HepG2 (cell line): ENCODE measurements around the gene ROBO2. TPM values are rescaled to one million over a fixed set of nuclear protein-coding genes. Genes with fewer than 3 reads are reported as not detected.

Experiments
- ATAC-seq: fragments of 200-7000 bp; cut with Tn5 transposase; 3 replicates; pipeline ENCODE4 v1.9.1; 2020; ENCODE audit warnings: mild to moderate bottlenecking, moderate library complexity
- BruUV-seq: library from RNA; stranded (reverse); fragments of 400-500 nt; replicated peaks from 2 replicates; lab custom pipeline; 2021; lab: Mats Ljungman, UMichigan
- CTCF ChIA-PET: fragments of 300-600 bp; formaldehyde crosslinking; extraction: SDS; loops from one replicate; lab custom pipeline; 2021; ENCODE audit warnings: low total read pairs, inconsistent platforms, low intra/inter-chr PET ratio; lab: Yijun Ruan, JAX
- POLR2A ChIA-PET: fragments of 350-600 bp; sonication (Branson Sonifier 250); formaldehyde crosslinking; loops from one replicate; lab custom pipeline; 2020; ENCODE audit warnings: antibody characterized with exemption, inconsistent platforms; lab: Yijun Ruan, JAX
- DNase-seq: peaks from one replicate; pipeline ENCODE4 v3.0.0-alpha.2; 2015; ENCODE audit warnings: low spot score
- FAIRE-seq: peaks from 3 replicates; lab custom pipeline; 2011; peaks lifted over from hg19 to GRCh38; lab: Jason Lieb, UNC
- H2AFZ ChIP-seq: one replicate; pipeline ENCODE4 v1.6.1; 2011; ENCODE audit warnings: low read length, inconsistent platforms
- H3K27ac ChIP-seq: fragments of 300-600 bp; 3 replicates; pipeline ENCODE4 v1.8.0; 2011; ENCODE audit warnings: mixed run types, mild to moderate bottlenecking, mixed read lengths, low read length, inconsistent platforms; ENCODE audit not compliant: insufficient read depth; ENCODE audit errors: extremely low read length
- H3K27me3 ChIP-seq, 2 experiments: fragments of 200-600 bp in 1 of 2; 2 replicates in 1 of 2; 3 replicates in 1 of 2; pipeline versions ENCODE4 v1.6.0 to v1.8.0; 2011; ENCODE audit warnings: low read length in 2 of 2, mild to moderate bottlenecking in 2 of 2, moderate library complexity in 2 of 2, inconsistent platforms in 1 of 2; ENCODE audit not compliant: insufficient read depth in 2 of 2, control insufficient read depth in 1 of 2
- H3K36me3 ChIP-seq, 2 experiments: fragments of 200-600 bp in 1 of 2; replicated peaks in 1 of 2; 2 replicates in 1 of 2; 3 replicates in 1 of 2; pipeline versions ENCODE4 v1.5.1 to v1.8.0; 2011; ENCODE audit warnings: low read length in 2 of 2, inconsistent platforms in 1 of 2; ENCODE audit not compliant: insufficient read depth in 2 of 2, control insufficient read depth in 1 of 2
- H3K4me1 ChIP-seq: 2 replicates; pipeline ENCODE4 v1.5.1; 2012; ENCODE audit warnings: low read length, inconsistent platforms; ENCODE audit not compliant: insufficient read depth
- H3K4me2 ChIP-seq: 2 replicates; pipeline ENCODE4 v1.6.0; 2011; ENCODE audit warnings: low read depth, low read length, inconsistent platforms
- H3K4me3 ChIP-seq, 3 experiments: fragments of 200-600 bp in 1 of 3; sonication (generic), shearing (Covaris generic) in 1 of 3; replicated peaks in 1 of 3; 2 replicates each; pipeline ENCODE4 v1.5.1; 2011 to 2016; ENCODE audit warnings: low read length in 3 of 3, inconsistent platforms in 2 of 3, low read depth in 2 of 3, mild to moderate bottlenecking in 2 of 3, control low read depth in 1 of 3, mixed read lengths in 1 of 3; ENCODE audit not compliant: insufficient read depth in 1 of 3
- H3K79me2 ChIP-seq: one replicate; pipeline ENCODE4 v1.6.1; 2011; ENCODE audit warnings: low read length, inconsistent platforms; ENCODE audit not compliant: insufficient read depth
- H3K9ac ChIP-seq: 2 replicates; pipeline ENCODE4 v1.6.0; 2011; ENCODE audit warnings: mild to moderate bottlenecking, low read depth, low read length, inconsistent platforms; ENCODE audit not compliant: insufficient read depth
- H3K9me3 ChIP-seq: 2 replicates; pipeline ENCODE4 v1.5.1; 2012; ENCODE audit warnings: mild to moderate bottlenecking, low read length
- H4K20me1 ChIP-seq: 2 replicates; pipeline ENCODE4 v1.6.0; 2011; ENCODE audit warnings: inconsistent platforms, mild to moderate bottlenecking, low read length, moderate library complexity; ENCODE audit not compliant: insufficient read depth
- AKNA ChIP-seq: sonication (generic); formaldehyde crosslinking; IDR thresholded peaks from 2 replicates; pipeline ENCODE4 v1.4.0; 2020; ENCODE audit warnings: missing genetic modification reagents, borderline replicate concordance
- CERS6 ChIP-seq: sonication (generic); formaldehyde crosslinking; IDR thresholded peaks from 2 replicates; pipeline ENCODE4 v1.5.0; 2020; ENCODE audit warnings: missing genetic modification reagents
- GPBP1L1 ChIP-seq: sonication (generic); formaldehyde crosslinking; IDR thresholded peaks from 2 replicates; pipeline ENCODE4 v1.5.0; 2020; ENCODE audit warnings: mild to moderate bottlenecking, missing genetic modification reagents
- HNRNPK ChIP-seq: fragments of 200-400 bp; formaldehyde crosslinking; IDR thresholded peaks from 2 replicates; pipeline ENCODE4 v1.6.1; 2018; ENCODE audit warnings: low read length, low read depth, moderate library complexity, mild to moderate bottlenecking; ENCODE audit not compliant: poor library complexity, severe bottlenecking
- PATZ1 ChIP-seq: sonication (generic); formaldehyde crosslinking; IDR thresholded peaks from 2 replicates; pipeline ENCODE4 v1.4.0; 2020; ENCODE audit warnings: missing genetic modification reagents
- PTBP1 ChIP-seq: fragments of 200-400 bp; formaldehyde crosslinking; IDR thresholded peaks from 2 replicates; pipeline ENCODE4 v1.6.1; 2018; ENCODE audit warnings: low read length, low read depth; ENCODE audit not compliant: poor library complexity, severe bottlenecking
- TBX2 ChIP-seq: sonication (generic); formaldehyde crosslinking; IDR thresholded peaks from 2 replicates; pipeline ENCODE4 v1.5.0; 2020; ENCODE audit warnings: missing genetic modification reagents, mild to moderate bottlenecking, borderline replicate concordance
- ZFAT ChIP-seq: sonication (generic); formaldehyde crosslinking; conservative IDR thresholded peaks from 2 replicates; pipeline ENCODE4 v1.8.1; 2023; ENCODE audit warnings: missing genetic modification reagents, inconsistent platforms
- ZFP82 ChIP-seq: sonication (generic); formaldehyde crosslinking; IDR thresholded peaks from 2 replicates; pipeline ENCODE4 v1.5.1; 2020; ENCODE audit warnings: mild to moderate bottlenecking, missing genetic modification reagents, borderline replicate concordance
- ZNF10 ChIP-seq: sonication (generic); formaldehyde crosslinking; IDR thresholded peaks from 2 replicates; pipeline ENCODE4 v1.4.0; 2020; ENCODE audit warnings: mild to moderate bottlenecking, low read depth, missing genetic modification reagents, borderline replicate concordance
- ZNF205 ChIP-seq: IDR thresholded peaks from 2 replicates; pipeline ENCODE4 v1.6.1; 2018; ENCODE audit warnings: missing biosample characterization, missing genetic modification reagents
- WGBS: methylation state at CpG from one replicate; pipeline ENCODE4 v1.1.6; 2017; ENCODE audit warnings: low lambda C conversion rate; 5-methylcytosine and 5-hydroxymethylcytosine counted together
- in situ Hi-C: cut with HindIII; loops from 2 replicates; pipeline ENCODE4 v1.10.0; 2017; ENCODE audit warnings: low pct_unique_long_range_greater_than_20kb; ENCODE audit not compliant: extremely low pct_ligation_motif_present
- intact Hi-C: fragments of 100-400 bp; cut with micrococcal nuclease; formaldehyde crosslinking; loops from one replicate; pipeline ENCODE4 v1.10.0; 2022; ENCODE audit not compliant: unreplicated experiment
- polyA plus RNA-seq, 8 experiments: library from polyadenylated mRNA; depleted of rRNA in 3 of 8; stranded (reverse) in 7 of 8; unstranded in 1 of 8; fragments of >200 nt; fragmentation: Illumina TruSeq in 4 of 8; extraction: Trizol in 4 of 8; gene quantifications; 2 replicates each; pipeline versions ENCODE4 v1.2.1 to v1.2.3, GENCODE V29; 2011 to 2016; ENCODE audit warnings: low read depth in 4 of 8, missing spikeins in 1 of 8, mixed read lengths in 1 of 8; ENCODE audit not compliant: insufficient read depth in 1 of 8
- total RNA-seq, 5 experiments: library from RNA; depleted of rRNA; stranded (reverse); fragments of >200 nt; fragmentation: Illumina TruSeq; extraction: Trizol; gene quantifications; 2 replicates each; pipeline ENCODE4 v1.2.3, GENCODE V29; 2016; ENCODE audit warnings: low read depth in 1 of 5

Gene ROBO2
- total and polyA plus RNA-seq, 2 of the 13 experiments (the other 11 are each of a cell fraction or from before 2014, with no cell fraction given), result not detected

- Histone ChIP-seq H3K36me3 (no peaks in the 10 kb centered on the region), H3K27me3 (no peaks in the 10 kb centered on the region), H3K4me1 (no peaks in the 10 kb centered on the region), H3K9me3 (no peaks in the 10 kb centered on the region), H3K79me2 (no peaks in the 10 kb centered on the region), H4K20me1 (no peaks in the 10 kb centered on the region), H3K4me3 (no peak overlapping the region), H3K27ac (no peak overlapping the region), H2AFZ (no peak overlapping the region), H3K9ac (no peak overlapping the region), H3K4me2 (no peak overlapping the region)
- no TSS peak for BruUV-seq
- in situ Hi-C loops (no loop called here), intact Hi-C loops (no loop called here)
- FAIRE-seq (no peak), DNase-seq (no peak), ATAC-seq (no peak)
- WGBS, result 0% methylated on average over 1 of the region's 1 CpG
- CTCF ChIA-PET, result no interaction called here
- POLR2A ChIA-PET, result no interaction called here
- TF ChIP-seq ZFAT (CRISPR knock-in tag) (no peak), PTBP1 (no peak), AKNA (CRISPR knock-in tag) (no peak), ZNF205 (no peak), HNRNPK (no peak), GPBP1L1 (no peak), TBX2 (CRISPR knock-in tag) (no peak), CERS6 (CRISPR knock-in tag) (no peak), PATZ1 (no peak), ZNF10 (CRISPR knock-in tag) (no peak), ZFP82 (CRISPR knock-in tag) (no peak)
These were observed 32.3 kb downstream of the ROBO2 start for GRCh38 chr3:77072232-77072631.
